ENCODE measurements around the gene SIGLEC15.
A peak's percentile ranks its signal among the peaks of the same experiment; 100 is the strongest.
"Not testable (repeated sequence)": the region's sequence is repeated elsewhere in the genome, so short reads cannot be mapped to it uniquely, and the experiment has no call there.

Gene SIGLEC15

GRCh38 chr18:45844938-45845337 is 19.5 kb downstream of the SIGLEC15 start:
- no peak for DNase-seq (ENCODE audit: low read depth)

GRCh38 chr18:45845410-45845809 is 19.9 kb downstream of the SIGLEC15 start:
- DNase-seq (ENCODE audit: low read depth), result no peak

GRCh38 chr18:45847119-45847518 is 21.6 kb downstream of the SIGLEC15 start:
- no peak for DNase-seq (ENCODE audit: low read depth)

- not testable (repeated sequence) for DNase-seq (ENCODE audit: low read depth)
Measured at GRCh38 chr18:45848643-45849042, 23.2 kb downstream of the SIGLEC15 start.

GRCh38 chr18:45849529-45849928 is 24.1 kb downstream of the SIGLEC15 start:
- no peak for DNase-seq (ENCODE audit: low read depth)

- no peak for DNase-seq (ENCODE audit: low read depth)
Measured at GRCh38 chr18:45850021-45850420, 24.5 kb downstream of the SIGLEC15 start.

GRCh38 chr18:45851161-45851925 is 25.9 kb downstream of the SIGLEC15 start:
- DNase-seq (ENCODE audit: low read depth), result no peak

- no peak for DNase-seq (ENCODE audit: low read depth)
Measured at GRCh38 chr18:45852631-45853030, 27.2 kb downstream of the SIGLEC15 start.

- DNase-seq (ENCODE audit: low read depth), result no peak
Measured at GRCh38 chr18:45854036-45854586, 28.6 kb downstream of the SIGLEC15 start.

GRCh38 chr18:45856531-45856930 is 31.1 kb downstream of the SIGLEC15 start:
- peak; percentile 33 for DNase-seq (ENCODE audit: low read depth)

- DNase-seq (ENCODE audit: low read depth), result no peak
Measured at GRCh38 chr18:45859334-45859733, 33.9 kb downstream of the SIGLEC15 start.

GRCh38 chr18:45860492-45860891 is 35.0 kb downstream of the SIGLEC15 start:
- DNase-seq (ENCODE audit: low read depth), result no peak

GRCh38 chr18:45860971-45861370 is 35.5 kb downstream of the SIGLEC15 start:
- no peak for DNase-seq (ENCODE audit: low read depth)

GRCh38 chr18:45861926-45862325 is 36.5 kb downstream of the SIGLEC15 start:
- DNase-seq (ENCODE audit: low read depth), result no peak

- no peak for DNase-seq (ENCODE audit: low read depth)
Measured at GRCh38 chr18:45863469-45863868, 38.0 kb downstream of the SIGLEC15 start.

GRCh38 chr18:45864081-45864480 is 38.6 kb downstream of the SIGLEC15 start:
- DNase-seq (ENCODE audit: low read depth), result no peak

- no peak for DNase-seq (ENCODE audit: low read depth)
Measured at GRCh38 chr18:45865466-45865865, 40.0 kb downstream of the SIGLEC15 start.

GRCh38 chr18:45870419-45870818 is 44.9 kb downstream of the SIGLEC15 start:
- no peak for DNase-seq (ENCODE audit: low read depth)

GRCh38 chr18:45871431-45872084 is 46.1 kb downstream of the SIGLEC15 start:
- DNase-seq (ENCODE audit: low read depth), result no peak

GRCh38 chr18:45874491-45875184 is 49.2 kb downstream of the SIGLEC15 start:
- DNase-seq (ENCODE audit: low read depth), result no peak

- DNase-seq (ENCODE audit: low read depth), result no peak
Measured at GRCh38 chr18:45876161-45876560, 50.7 kb downstream of the SIGLEC15 start.

- DNase-seq (ENCODE audit: low read depth), result no peak
Measured at GRCh38 chr18:45877403-45877802, 51.9 kb downstream of the SIGLEC15 start.
